Lower leg skin (tissue), 3 donors: ENCODE measurements around the gene VASH1.

Experiments
- POLR2A ChIP-seq, 2 donors: fragments of 450-650 bp; IDR thresholded peaks; one replicate each; pipeline ENCODE4 v1.6.1; 2016 to 2017; ENCODE audit warnings: antibody characterized with exemption in 2 of 2, mild to moderate bottlenecking in 1 of 2, moderate library complexity in 1 of 2
- TF ChIP-seq, protein P1 (sequence below), 3 donors: fragments of 450-650 bp; IDR thresholded peaks; one replicate each; pipeline ENCODE4 v1.5.1; 2016; ENCODE audit warnings: antibody characterized with exemption in 3 of 3, mild to moderate bottlenecking in 3 of 3, moderate library complexity in 2 of 3

DNA sequence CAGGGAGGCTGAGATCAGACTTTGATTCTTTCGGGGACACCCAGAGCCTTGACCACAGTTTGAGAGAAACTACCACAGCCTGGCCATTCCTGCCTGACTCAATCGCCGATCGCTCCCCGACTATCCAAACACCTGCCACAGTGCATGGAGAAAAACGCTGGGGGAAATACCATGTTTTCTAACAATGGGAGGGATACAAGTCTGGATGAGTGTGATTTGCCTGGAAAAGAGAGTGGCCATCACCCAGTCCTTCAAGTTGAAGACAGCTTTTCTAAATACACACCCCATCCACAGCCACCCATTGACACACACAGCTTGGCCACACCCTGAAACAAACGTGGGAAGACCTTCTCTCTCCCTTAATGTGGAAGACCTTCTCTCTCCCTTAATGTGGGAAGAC is 6.7 kb upstream of the VASH1 start:
- TF ChIP-seq, protein P1, sequence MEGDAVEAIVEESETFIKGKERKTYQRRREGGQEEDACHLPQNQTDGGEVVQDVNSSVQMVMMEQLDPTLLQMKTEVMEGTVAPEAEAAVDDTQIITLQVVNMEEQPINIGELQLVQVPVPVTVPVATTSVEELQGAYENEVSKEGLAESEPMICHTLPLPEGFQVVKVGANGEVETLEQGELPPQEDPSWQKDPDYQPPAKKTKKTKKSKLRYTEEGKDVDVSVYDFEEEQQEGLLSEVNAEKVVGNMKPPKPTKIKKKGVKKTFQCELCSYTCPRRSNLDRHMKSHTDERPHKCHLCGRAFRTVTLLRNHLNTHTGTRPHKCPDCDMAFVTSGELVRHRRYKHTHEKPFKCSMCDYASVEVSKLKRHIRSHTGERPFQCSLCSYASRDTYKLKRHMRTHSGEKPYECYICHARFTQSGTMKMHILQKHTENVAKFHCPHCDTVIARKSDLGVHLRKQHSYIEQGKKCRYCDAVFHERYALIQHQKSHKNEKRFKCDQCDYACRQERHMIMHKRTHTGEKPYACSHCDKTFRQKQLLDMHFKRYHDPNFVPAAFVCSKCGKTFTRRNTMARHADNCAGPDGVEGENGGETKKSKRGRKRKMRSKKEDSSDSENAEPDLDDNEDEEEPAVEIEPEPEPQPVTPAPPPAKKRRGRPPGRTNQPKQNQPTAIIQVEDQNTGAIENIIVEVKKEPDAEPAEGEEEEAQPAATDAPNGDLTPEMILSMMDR (IDR thresholded peaks at IDR 0.05), result no peak
- no peak for TF ChIP-seq POLR2A (IDR thresholded peaks at IDR 0.05)
